Measurements from ENCODE around the gene KIAA1217.

Gene KIAA1217

DNA sequence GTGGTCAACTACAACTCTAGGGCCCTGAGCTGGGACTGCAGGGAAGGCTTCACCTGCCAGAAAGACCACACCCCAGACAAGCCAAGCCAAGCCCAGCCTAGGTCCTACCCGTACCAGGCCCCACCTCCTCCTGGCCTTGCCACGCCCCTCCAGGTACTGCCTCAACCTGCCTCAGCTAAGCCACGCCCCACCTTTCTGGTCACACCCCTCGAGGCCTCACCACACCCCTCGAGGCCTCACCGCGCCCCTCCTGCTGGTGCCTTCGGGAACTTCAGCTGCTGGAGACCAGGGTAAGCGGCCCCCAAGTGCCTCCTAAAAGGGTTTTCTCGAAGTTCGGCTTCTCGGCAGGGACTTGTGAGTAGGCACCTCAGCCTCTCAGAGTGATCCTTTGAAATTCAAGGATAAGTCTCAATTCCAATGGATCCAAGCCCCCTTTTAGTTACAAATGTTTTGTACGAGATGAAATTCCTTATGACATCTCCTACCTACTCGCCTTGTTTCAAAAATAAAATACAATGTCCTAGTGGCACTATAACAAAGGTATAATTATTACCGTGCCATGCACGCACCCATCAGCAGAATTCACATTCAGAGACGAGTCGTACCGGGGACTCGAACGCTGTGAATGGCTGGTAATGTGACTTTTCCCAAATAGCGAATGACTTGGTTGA, 343.5 kb downstream of the KIAA1217 start:
- no peak for DNase-seq (ENCODE audit: low read depth in 2 of 2)

DNA sequence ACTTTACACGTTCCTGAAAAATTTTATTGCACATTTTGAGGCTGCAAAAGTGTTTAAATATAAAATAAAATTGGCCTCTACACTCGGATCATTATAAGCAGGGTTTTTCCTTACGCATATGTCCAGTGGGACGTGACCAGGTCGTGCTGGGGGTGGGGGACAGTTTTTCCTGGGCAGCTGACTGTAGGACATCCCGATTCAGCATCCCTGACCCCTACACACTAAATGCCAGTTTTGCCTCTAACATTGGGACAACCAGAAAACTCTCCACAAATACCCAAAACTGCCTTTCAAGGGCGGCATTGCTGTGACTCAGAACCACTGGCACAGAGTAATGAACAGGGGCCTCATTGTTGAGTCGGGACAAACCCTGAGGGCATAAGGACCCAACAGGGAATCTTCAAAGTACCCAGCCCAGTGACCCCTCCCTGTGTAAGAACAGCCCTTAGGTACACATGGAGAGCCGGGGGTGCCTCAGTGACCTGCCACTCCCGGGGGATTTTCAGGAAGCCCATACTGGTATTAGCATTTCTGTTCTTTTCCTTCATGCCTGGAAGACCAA, 344.2 kb downstream of the KIAA1217 start:
- no peak for DNase-seq (ENCODE audit: low read depth in 2 of 2)

DNA sequence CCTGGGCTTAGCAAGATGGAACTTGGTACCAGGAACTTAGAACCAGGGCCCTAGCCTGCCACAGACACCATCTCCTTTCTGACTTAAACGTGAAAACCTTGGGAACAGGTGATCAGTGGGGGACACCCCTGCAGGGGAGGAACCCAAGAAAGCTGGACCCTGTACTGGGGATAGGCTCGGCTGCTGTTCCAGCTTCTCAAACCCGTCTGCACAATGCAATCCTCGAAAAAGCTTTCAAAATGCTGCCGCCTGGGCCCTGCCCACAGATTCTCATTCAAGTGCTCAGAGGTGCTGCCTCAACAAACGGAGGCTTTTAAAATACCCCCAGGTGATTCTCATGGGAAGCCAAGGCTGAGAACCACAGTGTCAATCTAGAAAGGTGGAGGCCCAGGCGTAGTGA, 345.1 kb downstream of the KIAA1217 start:
- no peak for DNase-seq (ENCODE audit: low read depth in 2 of 2)

DNA sequence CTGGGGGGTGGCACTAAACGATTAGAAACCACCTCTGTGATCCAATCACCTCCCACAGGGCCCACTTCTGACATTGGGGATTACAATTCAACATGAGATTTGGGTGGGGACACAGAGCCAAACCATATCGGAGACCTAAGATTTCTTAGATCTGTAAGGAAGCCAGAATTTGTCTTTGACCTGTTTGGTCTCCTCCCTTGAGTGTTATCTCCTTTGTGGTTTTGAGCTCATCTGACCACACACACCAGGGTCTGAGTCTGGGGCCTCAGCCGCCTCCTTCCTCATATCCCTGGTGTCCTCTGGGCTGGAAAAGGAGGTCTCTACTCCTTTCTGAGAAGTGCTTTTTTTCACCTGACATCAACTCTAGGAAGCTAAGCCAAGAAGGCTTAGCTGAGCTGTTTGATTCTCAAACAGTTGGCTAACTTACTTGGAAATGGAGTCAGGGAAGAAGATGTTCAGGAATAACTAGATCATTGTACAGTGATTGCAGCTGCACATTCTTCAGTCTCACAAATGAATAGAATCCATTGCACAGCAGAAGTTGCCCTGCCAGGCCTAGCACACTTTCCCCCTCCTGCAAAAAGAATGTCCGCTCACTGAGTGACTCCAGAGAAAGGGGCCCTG, 347.3 kb downstream of the KIAA1217 start:
- DNase-seq (ENCODE audit: low read depth in 2 of 2), result no peak

DNA sequence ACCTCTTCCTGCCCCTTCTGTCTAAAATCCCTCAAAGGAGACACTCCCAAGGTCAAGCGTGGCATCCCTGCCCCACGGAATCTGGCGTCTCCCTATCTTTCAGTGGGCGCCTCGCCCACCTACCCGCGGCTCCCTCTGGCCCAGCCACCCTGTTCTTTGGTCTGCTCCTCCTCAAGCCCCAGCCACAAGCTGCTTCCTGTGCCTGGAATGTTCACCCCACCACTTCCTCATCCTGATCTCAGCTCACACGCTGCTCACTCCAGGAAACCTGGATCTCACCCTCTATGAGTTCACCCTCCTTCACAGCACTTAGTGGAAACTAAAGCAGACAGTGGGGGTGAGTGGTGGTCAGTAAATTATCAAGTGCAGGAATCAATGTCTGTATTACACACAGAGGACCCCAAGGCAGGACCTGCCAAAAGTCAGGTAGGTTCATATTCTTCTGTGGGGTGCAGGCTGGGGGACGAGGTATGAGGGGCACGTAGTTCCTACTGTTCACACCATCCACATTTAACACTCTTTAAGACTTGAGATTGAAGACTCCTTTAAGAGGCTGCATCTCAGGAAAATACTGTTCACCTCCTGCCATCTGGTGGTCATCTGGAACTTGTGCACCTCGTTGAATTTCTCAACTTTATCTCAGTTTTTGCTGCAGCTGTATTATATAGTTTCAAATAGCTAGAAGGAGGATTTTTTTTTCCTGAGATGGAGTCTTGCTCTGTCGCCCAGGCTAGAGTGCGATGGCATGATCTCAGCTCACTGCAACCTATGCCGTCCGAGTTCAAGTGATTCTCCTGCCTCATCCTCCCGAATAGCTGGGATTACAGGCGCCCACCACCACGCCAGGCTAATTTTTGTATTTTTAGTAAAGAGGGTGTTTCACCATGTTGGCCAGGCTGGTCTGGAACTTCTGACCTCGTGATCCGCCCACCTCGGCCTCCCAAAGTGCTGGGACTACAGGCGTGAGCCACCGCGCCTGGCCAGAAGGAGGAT, 348.1 kb downstream of the KIAA1217 start:
- DNase-seq (ENCODE audit: low read depth in 2 of 2), result no peak

DNA sequence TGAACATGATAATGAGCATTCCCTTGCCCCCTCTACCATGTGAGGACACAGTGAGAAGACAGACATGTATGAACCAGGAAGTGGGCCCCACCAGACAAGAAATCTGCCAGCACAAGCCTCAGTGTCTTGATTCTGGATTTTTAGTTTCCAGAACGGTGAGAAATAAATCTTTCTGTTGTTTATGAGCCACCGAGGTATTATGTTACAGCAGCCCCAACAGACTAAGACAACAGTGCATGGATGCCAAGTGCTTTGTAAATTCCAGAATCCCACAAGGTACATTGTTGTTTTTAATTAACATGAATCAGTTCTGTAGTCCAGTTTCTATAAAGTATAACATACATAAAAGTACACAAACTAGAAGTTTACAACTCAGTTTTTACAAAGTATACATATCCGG, 352.5 kb downstream of the KIAA1217 start:
- no peak for DNase-seq (ENCODE audit: low read depth in 2 of 2)

DNA sequence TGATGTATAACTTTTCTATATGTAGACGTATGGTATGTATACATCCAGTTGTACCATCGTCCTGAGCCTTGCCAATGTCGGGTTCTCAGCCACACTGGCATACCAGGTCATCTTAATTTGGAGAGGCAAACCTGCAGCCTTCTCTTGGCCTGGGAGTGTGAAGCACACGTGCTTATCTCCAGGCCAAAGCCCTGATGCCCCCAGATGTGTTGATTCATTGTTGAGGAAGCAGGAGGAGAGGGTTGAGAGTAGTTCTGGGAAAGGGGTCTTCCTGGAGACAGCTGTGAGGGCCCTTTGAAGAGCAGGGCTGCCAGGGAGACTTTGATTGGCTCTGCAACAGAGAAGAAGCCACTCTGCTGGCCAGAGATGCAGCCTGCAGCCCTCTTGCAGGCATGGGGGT, 359.1 kb downstream of the KIAA1217 start:
- no peak for DNase-seq (ENCODE audit: low read depth in 2 of 2)

DNA sequence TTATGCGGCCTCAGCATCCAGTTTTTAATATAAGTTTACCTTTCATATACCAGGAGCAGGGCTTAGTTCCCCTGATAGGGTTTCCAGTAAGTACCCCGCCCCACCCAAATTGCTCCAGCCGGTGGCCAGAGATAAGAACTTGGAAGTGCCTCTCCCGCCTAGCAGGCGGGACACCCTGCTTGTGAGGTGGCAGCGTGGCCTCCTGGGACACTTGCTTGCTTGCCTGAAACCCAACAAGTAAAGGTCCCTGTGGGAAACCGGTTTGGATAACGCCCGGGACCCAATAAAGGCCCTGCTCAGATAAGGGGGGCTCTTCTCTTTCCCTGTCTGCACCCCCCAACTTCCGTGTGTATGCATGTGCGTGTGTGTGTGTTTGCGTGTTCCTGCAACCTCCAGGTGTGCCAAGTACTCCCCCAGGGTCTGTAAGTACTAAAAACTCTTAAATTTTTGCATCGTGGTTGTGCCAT, 360.4 kb downstream of the KIAA1217 start:
- DNase-seq (ENCODE audit: low read depth in 2 of 2), result no peak

DNA sequence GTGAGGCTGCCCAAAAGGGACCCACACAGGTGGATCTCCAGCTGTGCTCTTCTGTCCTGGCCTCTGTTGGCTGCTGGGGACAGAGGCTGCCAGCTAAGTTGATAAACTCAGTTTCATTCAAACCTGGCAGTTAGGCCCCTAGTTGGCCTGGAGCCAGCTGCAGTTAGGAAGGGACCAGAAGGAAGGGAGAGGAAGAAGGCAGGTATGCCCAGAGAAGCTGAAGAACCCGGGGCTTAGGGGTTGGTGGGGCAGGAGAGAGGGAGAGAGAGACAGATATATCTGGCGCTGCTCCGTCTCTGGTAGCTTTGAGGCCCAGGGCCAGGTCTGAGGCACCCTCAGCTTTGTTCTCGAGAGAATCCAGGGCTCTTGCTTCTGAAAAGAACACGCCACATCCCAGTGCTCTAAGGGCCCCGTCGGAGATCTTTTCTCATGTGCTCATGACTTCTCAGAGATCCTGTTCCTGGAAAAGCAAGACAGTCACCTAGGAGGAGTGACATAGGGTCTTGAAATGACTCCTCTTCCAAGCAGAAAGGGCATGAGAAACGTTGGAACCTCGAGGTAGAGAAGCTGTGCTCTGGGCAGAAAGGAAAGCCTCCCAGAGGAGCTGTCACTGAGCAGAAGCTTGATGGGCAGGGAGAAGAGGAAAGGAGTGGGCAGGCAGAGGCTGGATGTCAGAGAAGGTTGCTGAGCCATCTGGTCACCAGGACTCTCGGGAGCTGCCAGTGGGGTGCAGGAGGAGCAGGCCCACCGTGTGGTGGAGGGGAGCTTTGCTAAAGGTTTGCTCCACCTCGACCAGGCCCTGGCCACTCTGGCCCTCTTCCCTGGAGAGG, 361.1 kb downstream of the KIAA1217 start:
- no peak for DNase-seq (ENCODE audit: low read depth in 2 of 2)

DNA sequence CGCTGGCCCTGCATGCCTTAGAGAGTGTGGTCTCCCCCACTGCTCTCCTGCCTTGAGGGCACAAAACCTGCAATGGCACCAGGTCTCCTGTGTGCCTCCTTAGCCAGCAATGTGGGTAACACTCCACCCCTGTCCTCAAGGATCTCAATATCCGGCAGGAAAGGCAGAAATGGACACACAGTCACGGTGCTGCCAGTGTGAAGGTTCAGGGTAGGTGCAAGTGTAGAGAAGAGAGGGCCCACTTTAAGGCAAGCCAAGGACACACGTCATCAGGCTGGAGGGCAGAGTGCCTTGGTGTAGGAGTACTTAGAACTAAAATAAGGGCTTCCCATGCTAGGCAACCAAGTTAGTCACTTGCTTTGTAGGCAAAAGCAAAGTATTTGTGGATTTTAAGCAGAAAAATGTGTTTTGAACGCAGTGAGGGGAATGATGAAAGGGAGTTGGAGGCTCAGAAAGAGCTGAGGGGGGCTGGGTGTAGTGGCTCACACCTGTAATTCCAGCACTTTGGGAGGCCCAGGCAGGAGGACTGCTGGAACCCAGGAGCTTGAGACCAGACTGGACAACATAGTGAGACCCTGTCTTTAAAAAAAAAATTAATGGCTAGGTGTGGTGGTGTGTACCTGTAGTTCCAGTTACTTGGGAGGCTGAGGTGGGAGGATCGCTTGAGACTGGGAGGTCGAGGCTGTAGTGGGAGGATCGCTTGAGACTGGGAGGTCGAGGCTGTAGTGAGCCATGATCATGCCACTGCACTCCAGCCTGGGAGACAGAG, 361.9 kb downstream of the KIAA1217 start:
- no peak for DNase-seq (ENCODE audit: low read depth in 2 of 2)

DNA sequence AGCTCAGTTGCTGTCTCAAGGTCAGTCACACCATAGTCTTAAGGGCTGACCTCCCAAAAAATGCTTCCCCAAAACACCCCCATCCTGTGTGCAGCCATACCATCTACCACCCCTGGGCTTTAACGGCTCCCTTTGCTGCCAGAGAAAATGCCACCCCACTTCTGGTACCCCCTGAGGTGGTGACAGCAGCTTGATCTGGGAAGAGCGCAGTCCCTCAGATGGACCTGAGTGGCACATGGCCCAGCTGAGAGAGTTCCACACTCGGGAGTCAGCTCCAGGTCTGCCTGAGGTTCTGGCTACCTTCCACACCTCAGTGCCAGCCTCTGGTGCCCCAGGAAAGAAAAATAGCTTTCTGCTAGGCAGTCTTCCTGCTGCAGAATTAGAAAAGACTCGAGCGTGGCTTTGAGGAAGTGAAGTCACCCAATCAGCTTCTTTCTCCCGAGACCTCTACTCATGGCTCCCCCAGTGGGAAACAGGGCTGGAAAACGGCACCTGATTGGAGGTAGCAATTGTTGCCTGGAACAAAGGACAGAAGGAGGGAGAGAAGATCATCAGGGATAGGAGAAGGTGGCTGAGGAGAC, 363.0 kb downstream of the KIAA1217 start:
- no peak for DNase-seq (ENCODE audit: low read depth in 2 of 2)

DNA sequence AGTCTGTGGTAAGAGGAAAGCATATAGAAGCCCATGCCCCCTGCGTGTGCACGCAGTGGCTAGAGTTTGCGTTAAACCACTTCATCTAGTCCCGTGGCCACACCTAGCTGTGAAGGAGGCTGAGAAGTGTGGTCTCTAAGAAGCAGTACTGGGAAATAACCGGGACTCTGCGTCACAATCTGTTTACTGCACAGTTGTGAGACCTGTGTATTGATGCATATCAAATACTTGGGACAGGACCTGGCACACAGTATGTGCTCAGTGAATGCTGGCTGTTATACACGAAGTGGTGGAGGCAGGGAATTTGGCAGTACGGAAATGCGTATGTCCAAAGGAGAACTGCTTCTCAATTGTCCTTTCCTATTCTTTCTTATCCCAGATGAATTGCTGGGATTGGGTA, 365.2 kb downstream of the KIAA1217 start:
- DNase-seq (ENCODE audit: low read depth in 2 of 2), result no peak

DNA sequence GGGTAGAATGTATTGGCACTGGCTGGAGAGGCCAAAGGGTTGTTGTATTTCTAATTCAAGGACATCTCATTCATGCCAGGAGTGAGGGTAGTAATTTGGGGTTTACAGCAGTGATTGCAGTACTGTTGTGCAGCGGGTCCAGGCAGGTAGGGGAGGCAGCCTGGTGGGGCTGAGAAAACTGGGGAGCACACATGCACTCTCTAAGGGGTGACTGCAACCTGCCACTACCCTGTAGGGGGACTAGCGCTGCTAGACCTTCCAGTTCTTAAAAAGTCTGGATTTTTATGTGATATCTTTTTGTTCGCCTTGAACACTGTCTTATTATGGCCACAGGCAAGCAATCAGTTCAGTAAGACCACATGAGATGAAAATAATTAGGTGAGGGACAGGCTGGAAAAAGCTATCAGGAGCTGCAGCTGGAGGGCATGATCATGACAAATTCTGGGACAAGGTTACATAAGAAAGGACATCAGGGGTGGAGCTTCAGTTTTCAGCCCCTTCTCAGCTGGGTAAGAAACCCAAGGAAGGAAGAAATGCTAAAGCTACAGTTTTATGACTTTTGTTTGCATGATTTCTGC, 365.7 kb downstream of the KIAA1217 start:
- DNase-seq (ENCODE audit: low read depth in 2 of 2), result no peak

DNA sequence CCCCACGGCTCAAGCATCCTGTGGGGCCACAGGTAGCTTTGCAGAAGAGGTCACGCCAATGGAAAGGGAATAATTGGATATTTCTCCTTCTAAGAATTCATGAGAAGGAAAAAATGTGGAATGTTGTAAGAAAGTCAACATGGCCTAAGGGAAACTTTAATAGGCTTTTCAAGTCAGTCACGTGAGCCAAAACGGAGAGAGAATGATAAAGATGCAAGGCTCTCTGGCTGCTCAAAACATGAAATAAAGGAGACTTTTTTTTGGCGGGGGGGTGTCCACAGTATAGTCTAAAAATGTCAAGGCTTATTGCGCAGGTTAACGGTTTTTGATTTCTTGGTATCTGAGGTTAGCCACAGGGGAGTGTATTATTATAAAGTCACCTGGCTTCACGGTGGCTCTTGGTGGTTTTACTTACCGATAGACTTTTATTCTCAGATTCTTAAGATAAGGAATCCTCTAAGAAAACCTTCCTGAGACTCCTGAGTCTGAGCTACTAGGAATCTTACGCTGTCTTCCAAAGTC, 366.6 kb downstream of the KIAA1217 start:
- DNase-seq (ENCODE audit: low read depth in 2 of 2), result no peak

DNA sequence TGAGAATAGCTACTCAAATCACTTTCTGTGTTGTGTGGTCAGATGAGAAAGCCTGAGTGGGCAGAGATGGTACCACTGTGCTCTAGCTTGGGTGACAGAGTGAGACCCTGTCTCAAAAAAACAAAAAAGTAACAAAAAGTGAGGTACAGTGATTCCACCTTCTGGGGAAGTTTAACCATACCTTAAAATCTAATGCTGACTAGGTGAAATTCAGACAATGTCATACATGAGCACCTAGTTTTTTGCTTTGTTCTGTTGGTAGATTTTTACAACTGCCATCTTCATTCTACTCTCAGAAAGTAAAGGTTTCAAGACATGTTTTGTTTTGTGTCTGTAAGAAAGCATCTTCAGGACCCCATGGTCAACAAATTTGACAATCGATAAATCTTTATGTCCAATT, 370.5 kb downstream of the KIAA1217 start:
- no peak for DNase-seq (ENCODE audit: low read depth in 2 of 2)

DNA sequence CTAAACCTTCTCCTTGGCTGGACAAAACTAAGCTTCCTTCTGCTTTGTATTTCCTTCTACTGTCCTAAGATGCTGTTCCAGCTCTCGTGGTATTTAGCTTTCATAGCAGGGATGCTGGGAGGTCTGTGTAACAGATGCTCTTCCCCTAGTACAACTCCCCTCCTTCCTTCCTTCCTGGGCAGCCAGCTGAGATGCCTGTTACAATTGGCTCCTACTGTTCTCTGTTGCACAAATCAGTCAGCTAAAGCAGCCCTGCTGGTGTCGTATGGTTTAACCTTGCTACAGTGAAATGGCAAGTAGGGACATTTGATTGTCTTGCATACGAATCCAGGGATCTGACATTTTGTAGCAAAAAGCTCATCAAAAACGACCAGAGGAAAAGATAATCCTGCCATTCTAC, 371.0 kb downstream of the KIAA1217 start:
- DNase-seq (ENCODE audit: low read depth in 2 of 2), result no peak

DNA sequence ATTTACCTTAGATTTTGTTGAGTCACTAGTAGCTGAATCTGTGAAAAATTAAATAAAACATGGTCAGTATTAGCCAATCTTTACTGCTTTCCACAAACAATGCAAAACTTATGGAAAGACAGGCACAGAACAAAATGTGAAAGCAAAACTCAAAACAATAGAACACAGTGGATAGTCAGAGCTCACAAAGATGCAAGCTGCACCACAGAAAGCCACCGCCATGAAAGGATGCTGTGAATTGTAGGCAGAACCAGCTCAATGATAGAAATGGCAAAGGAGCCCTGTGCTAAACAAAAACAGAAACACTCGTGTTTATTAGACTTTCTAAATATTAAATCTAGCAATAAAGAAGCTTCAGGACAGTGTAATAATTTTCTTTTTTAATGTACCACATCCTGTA, 380.3 kb downstream of the KIAA1217 start:
- DNase-seq (ENCODE audit: low read depth in 2 of 2), result no peak

DNA sequence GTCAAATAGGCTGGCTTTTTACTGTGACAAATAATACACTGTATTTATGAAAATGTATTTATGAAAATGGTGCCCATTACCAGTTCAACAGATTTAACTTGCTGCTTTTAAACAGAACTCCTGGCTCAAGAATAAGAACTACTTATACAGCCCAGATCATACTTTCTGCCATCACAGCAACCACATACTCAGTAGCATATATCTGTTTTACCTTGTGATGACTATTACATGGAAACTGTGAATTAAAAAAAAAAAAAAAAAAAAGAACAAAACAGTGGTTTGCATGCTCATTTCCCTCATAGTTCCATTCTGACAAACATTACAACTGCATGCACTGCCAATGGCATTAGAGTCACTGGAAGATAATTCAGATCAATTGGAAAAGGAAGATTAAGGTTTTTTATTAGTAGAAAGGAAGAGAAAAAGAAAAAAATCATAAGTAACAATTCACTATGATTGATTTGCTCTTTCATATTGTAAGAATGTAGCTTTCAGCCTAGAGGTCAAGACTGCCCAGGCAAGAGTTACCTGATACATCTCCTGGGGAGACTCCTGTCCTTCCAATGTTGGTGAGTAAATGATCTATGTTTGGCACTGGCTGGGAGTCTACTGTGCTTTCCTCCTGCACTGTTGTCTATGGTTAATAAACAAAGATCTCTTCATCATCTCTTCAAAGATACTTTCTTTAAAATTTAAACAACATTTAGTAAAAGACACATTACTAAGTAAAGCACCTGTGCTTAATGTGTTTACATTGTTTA, 381.9 kb downstream of the KIAA1217 start:
- no peak for DNase-seq (ENCODE audit: low read depth in 2 of 2)
